NAMALWA (cell line): ENCODE results near the gene SPA17.

Experiments
- DNase-seq: peaks from one replicate; pipeline ENCODE4 v3.0.0-alpha.2; 2015; ENCODE audit warnings: low spot score

The SPA17 gene

GRCh38 chr11:124662106-124662505, 11.6 kb upstream of the SPA17 start:
- DNase-seq: no peak

GRCh38 chr11:124663861-124664260, 9.8 kb upstream of the SPA17 start:
- DNase-seq: no peak

- DNase-seq: no peak
Observed at GRCh38 chr11:124667601-124668000, 6.1 kb upstream of the SPA17 start.

DNA sequence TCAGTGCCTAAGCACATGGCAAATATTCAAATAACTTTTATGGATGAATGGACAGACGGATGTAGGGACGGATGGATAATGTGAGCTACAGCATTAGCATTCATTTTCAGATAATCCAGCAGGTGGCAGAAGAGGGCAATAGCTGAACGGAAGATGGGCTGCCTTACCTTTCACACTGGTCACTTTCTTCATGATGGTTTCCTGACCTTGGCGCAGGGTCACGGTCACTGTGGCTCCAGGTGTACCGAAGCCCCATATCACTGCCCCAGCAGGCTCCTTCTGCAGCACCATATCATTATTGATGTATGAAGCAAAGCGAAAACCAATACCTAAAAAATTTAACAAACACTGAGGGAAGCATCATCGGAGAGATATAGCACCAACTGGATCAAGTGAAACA, 4.5 kb upstream of the SPA17 start:
- peak; percentile 62 for DNase-seq

GRCh38 chr11:124670732-124671131, 3.0 kb upstream of the SPA17 start:
- DNase-seq: peak; percentile 36

- DNase-seq: peak; percentile 15
Observed at GRCh38 chr11:124672536-124673215, 1.0 kb upstream of the SPA17 start.

- DNase-seq: no peak
Observed at GRCh38 chr11:124674168-124674517, 439 bp downstream of the SPA17 start.

DNA sequence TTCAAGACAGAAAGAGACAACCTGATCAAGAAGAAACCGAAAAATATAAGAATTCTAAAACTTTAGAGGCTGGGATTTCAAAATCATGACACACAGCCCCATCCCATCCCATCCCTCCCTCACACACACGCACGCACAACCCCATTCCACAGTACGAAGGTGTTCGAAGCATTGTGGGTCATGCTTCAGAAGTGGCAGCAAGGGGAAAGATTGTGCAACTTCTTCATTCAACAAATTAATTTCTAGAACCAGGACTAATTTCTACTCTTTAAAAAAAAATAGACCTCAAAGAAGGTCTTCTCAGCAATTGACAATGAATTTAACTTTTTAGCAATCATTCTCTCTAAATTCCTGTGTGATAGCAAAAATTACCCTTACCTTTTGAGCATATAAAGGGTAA, 867 bp downstream of the SPA17 start:
- DNase-seq: no peak

DNA sequence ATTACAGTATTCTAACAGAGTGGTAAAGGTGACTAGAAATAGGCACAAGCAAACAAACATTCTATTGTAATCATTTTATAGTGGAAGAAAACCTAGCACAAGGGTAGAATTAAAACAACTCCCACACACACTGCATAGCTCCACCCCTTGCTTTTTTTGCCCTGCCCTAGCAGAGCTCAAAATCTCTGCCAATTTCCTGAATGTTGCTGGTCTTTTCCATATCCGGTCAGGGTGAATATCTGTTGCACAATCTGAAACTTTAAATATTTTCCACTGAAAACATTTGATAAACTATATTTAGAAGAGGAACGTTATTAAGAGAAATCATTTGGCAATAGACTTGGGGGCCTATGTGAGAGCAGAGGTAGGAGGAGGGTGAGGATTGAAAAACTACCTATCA, 2.7 kb downstream of the SPA17 start:
- no peak for DNase-seq

GRCh38 chr11:124678416-124678815, 4.7 kb downstream of the SPA17 start:
- no peak for DNase-seq

GRCh38 chr11:124681421-124681820, 7.7 kb downstream of the SPA17 start:
- DNase-seq: no peak

GRCh38 chr11:124682443-124682842, 8.7 kb downstream of the SPA17 start:
- no peak for DNase-seq

DNA sequence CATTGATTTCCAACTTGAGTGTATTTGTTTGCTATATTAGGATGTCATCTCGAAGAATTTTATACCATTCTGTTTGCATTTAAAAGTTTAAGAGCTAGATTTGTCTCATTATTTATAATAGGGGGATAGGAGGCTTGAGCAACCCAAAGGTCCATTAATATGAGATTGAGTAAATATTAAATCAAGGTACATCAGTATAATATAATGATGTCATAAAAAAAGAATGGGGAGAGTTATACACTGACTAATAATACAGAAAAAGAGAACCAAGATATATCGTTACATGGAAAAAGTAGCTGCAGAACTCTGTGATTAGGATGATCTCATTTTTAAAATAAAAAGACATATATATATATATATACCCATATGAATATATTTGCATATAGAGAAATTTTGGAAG, 19.4 kb downstream of the SPA17 start:
- DNase-seq: no peak

GRCh38 chr11:124699547-124699946, 25.8 kb downstream of the SPA17 start:
- no peak for DNase-seq

GRCh38 chr11:124700028-124700427, 26.3 kb downstream of the SPA17 start:
- no peak for DNase-seq

DNA sequence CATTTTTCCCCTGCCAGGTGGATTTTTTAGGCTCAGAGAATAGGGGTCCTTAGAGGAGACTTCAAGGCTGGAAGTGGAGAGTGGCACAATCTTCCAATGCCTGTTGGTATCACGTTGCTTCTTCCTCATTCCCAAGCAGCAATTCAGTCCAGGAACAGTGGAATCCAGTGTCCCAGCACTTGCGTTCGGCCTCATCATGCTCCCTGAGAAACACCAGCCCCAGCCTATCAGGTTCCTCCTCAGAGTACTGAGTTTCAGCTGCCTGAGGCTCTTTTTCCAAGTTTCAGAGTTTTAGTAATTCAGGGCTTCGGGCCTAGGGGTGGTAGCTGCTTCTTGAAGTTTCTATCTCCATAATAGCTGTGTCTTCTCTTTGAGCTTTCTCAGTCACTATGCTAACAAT, 34.1 kb downstream of the SPA17 start:
- no peak for DNase-seq

DNA sequence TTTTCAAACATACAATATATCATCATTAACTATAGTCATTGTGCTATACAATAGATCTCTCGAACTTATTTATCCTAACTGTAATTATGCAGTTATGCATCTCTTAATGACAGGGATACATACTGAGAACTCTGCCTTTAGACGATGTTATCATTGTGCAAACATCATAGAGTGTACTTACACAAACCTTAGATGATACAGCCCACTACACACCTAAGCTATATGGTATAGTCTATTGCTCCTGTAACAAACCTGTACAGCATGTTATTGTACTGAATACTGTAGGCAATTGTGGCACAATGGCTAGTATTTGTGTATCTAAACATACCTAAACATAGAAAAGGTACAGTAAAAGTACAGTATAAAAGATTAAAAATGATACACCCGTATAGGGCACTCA, 38.7 kb downstream of the SPA17 start:
- no peak for DNase-seq

DNA sequence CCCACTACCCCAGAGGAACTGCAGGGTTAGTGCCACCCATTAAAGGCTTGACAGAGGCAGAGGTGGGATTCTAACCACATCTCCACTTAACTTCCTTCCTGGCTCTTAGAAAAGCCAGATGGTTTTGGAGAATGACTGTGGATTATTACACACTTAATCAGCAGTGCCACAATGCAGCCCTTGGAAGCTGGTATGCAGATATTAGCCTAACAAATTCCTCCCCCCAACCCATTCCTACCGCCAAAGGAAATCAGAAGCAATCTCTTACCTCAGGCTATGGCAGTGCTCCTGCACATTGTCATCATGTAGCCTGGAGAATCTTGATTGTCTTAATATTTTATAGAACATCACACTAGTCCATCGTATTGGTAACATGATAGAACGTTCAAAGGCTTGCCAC, 42.9 kb downstream of the SPA17 start:
- no peak for DNase-seq

GRCh38 chr11:124717421-124717785, 43.7 kb downstream of the SPA17 start:
- DNase-seq: no peak

DNA sequence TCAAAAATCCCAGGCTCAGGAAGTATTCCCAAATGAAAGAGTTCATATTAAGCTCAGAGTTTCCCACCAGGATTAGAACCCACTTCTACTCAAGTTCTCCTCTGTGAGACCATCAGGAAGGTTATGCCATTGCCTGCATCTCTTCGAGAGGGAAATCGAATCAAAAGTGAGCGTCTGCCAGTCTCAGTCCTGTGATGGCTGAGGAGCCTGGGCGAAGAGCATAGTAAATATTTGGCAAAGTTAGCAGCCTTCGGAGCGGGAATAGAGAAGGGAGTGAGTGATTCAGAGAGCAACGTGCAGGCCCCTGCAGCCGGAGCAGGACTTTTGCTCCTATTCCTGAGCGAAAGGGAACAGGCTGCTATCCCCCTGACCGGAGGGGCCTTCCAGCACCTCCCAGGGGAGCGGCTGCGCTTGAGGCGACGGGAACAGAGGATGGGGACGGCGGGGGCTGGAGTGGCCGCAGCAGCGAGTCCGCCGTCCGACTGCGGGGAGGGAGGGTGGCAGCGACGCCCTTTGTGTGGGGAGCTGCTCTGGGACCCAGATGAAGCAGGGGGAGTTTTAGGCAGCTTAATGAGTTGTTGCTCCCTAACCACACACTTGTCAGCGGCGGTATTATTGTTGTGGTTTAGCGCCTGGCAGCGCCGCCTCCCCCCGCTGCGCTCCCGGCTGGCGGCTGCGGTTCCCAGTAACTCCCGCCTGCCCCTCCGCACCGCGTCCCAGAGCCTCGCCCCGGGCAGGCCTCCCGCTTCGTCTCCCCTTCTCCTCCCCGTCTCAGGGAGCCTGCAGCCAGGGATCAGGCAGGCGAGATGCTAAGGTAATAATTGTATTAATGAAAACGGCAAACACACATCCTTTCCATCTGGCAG, 44.3 kb downstream of the SPA17 start:
- no peak for DNase-seq

DNA sequence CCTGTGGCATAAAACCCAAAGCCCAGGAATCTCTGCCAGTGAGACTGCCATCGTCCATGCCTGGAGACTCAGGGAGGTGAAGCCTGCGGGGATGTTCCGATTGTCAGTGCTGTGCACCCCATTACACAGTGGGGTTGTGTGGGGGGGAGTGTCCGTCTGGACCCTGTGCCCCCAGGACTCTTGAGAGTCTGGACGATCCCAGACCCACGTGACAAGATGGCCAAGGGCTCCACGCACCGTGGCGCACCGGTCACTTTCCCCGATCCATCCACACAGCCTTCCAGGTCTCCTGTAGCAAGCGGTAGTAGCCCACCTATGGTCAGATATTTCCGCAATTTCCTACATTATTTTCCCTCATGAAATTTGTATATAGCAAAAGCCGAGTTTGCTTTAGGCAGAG, 45.1 kb downstream of the SPA17 start:
- no peak for DNase-seq

DNA sequence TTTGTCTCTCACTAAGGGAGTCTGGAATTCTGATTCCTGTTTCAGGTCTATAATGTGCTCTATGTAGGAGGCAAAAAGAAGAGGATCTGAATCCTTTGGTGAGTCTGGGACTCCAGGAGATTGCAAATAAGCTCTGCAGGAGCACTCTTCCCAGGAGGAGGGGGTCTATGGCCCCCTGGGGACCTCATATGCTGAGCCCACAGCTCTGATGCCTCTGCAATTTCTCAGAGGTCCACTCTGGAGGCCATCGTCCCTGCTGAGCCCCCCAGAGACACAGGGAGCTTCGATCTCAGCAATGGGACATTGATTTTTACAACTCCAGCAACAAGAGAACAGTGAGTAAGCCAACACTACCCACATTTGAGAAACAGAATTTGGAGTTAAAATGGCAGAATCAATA, 45.8 kb downstream of the SPA17 start:
- no peak for DNase-seq

DNA sequence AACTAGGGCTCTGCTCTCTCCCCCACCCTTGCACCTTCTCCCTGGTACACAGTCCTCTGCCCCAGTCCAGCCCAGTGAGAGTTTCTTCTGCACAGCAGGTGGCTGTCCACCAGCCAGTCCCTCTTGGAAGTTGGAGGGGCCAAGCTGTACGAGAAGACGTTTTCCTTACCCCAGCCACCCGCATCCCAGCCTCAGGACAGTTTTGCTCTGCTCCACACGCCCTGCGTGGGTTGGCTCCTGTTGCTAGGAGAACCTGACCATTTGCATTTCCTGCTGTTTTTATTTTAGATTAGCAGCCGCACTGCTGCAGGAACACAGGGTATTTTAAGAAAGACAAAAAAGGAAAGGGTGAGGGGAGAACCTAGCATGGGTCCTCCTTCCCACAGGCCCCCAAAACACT, 48.5 kb downstream of the SPA17 start:
- no peak for DNase-seq
